Osteocyte (in vitro differentiated cells): ENCODE results near the gene ANAPC15. TPM values are rescaled to one million over a fixed set of nuclear protein-coding genes. Genes with fewer than 3 reads are reported as not detected.

ENCODE experiments used
- DNase-seq: peaks from one replicate; pipeline ENCODE4 v3.0.0; 2021; ENCODE audit warnings: mixed read lengths; ENCODE audit not compliant: unreplicated experiment; ENCODE audit errors: extremely low spot score
- H3K27ac Mint-ChIP-seq: one replicate; pipeline ENCODE4 v1.8.0; 2021; ENCODE audit warnings: mild to moderate bottlenecking, mixed read lengths; ENCODE audit not compliant: unreplicated experiment
- H3K27me3 Mint-ChIP-seq: one replicate; pipeline ENCODE4 v1.8.0; 2021; ENCODE audit warnings: mixed read lengths; ENCODE audit not compliant: unreplicated experiment
- H3K36me3 Mint-ChIP-seq: one replicate; pipeline ENCODE4 v1.8.0; 2021; ENCODE audit warnings: mixed read lengths; ENCODE audit not compliant: unreplicated experiment
- H3K4me1 Mint-ChIP-seq: one replicate; pipeline ENCODE4 v1.8.0; 2021; ENCODE audit warnings: mixed read lengths; ENCODE audit not compliant: unreplicated experiment
- H3K4me3 Mint-ChIP-seq: one replicate; pipeline ENCODE4 v1.8.0; 2021; ENCODE audit warnings: mild to moderate bottlenecking, moderate library complexity, mixed read lengths; ENCODE audit not compliant: unreplicated experiment
- H3K9me3 Mint-ChIP-seq: one replicate; pipeline ENCODE4 v1.8.0; 2021; ENCODE audit warnings: mixed read lengths; ENCODE audit not compliant: unreplicated experiment
- microRNA-seq: library from miRNA; unstranded; fragments of <30 nt; microRNA quantifications from one replicate; pipeline ENCODE4 v1.1.0, GENCODE V29; 2020; ENCODE audit not compliant: unreplicated experiment
- total RNA-seq: library from RNA; stranded (reverse); gene quantifications from 2 replicates; pipeline ENCODE4 v1.2.1, GENCODE V29; 2021
- TF ChIP-seq, protein P1 (sequence below): fragments of 200-600 bp; sonication (generic); IDR thresholded peaks from 2 replicates; pipeline ENCODE4 v1.5.0; 2021; ENCODE audit warnings: antibody characterized with exemption, mild to moderate bottlenecking, moderate library complexity

The ANAPC15 gene
- total RNA-seq, 1 donor from 2014 or later, result 32.3 TPM

DNA sequence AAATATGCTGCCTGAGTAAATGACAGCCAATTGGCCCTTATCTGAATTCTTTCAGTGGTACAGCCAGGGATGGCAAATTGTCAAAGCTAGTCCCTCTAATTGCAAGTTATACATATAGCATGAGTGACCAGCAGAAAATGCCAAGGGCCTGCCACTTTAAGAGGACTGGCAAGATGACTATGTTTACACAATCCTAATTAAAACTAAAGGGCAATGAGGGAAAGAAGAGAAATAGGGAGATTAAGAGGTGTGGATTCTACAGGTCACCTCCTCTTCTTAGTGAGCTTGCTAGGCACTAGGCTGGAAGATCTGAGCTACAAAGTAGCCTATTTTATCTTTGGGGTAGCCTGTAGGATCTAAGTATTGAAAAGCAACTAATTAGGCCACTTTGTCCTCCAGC lies 45.6 kb downstream of the ANAPC15 start:
- peaks cover 31% of the 10 kb centered on the region for H3K4me1 Mint-ChIP-seq
- H3K9me3 Mint-ChIP-seq, result no peaks in the 10 kb centered on the region
- H3K36me3 Mint-ChIP-seq, result peaks cover 7% of the 10 kb centered on the region
- TF ChIP-seq, protein P1, sequence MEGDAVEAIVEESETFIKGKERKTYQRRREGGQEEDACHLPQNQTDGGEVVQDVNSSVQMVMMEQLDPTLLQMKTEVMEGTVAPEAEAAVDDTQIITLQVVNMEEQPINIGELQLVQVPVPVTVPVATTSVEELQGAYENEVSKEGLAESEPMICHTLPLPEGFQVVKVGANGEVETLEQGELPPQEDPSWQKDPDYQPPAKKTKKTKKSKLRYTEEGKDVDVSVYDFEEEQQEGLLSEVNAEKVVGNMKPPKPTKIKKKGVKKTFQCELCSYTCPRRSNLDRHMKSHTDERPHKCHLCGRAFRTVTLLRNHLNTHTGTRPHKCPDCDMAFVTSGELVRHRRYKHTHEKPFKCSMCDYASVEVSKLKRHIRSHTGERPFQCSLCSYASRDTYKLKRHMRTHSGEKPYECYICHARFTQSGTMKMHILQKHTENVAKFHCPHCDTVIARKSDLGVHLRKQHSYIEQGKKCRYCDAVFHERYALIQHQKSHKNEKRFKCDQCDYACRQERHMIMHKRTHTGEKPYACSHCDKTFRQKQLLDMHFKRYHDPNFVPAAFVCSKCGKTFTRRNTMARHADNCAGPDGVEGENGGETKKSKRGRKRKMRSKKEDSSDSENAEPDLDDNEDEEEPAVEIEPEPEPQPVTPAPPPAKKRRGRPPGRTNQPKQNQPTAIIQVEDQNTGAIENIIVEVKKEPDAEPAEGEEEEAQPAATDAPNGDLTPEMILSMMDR, result no peak
- no peak overlapping the region for H3K4me3 Mint-ChIP-seq
- no peak overlapping the region for H3K27ac Mint-ChIP-seq
- H3K27me3 Mint-ChIP-seq, result no peaks in the 10 kb centered on the region
- no peak for DNase-seq

GRCh38 chr11:72061739-72062396 lies 50.6 kb downstream of the ANAPC15 start:
- Mint-ChIP-seq H3K27me3 (no peaks in the 10 kb centered on the region), H3K36me3 (no peaks in the 10 kb centered on the region), H3K9me3 (no peaks in the 10 kb centered on the region), H3K4me3 (no peak overlapping the region), H3K4me1 (peaks cover 9% of the 10 kb centered on the region), H3K27ac (no peak overlapping the region)
- DNase-seq, result no peak
- TF ChIP-seq, protein P1, result no peak

Small RNA genes within 50 kb of the gene (microRNA-seq; reads per million reads assigned to microRNA genes)
- not detected for gene MIR3165

Other genes starting within 250 kb of the ANAPC15 start
- gene DEFB131B, start 234.2 kb downstream of the ANAPC15 start, total RNA-seq, result not detected in 2 replicates
- gene XNDC1N, start 184.1 kb downstream of the ANAPC15 start, total RNA-seq, result 9.4 and 11.8 TPM in 2 replicates
- gene RNF121, start 183.6 kb downstream of the ANAPC15 start, total RNA-seq, result 44.9 and 46.7 TPM in 2 replicates
- 8.8 and 9.6 TPM in 2 replicates for gene IL18BP, start 113.8 kb downstream of the ANAPC15 start, total RNA-seq
- 238 and 247 TPM in 2 replicates for gene NUMA1, start 32.2 kb downstream of the ANAPC15 start, total RNA-seq
- gene LRRC51, start 31.8 kb downstream of the ANAPC15 start, total RNA-seq, result 9.1 and 10.9 TPM in 2 replicates
- 95.4 and 96.8 TPM in 2 replicates for gene LAMTOR1, start 9.4 kb downstream of the ANAPC15 start, total RNA-seq
- gene TOMT, start 6.8 kb downstream of the ANAPC15 start, total RNA-seq, result not detected in 2 replicates
- not detected in 2 replicates for gene FOLR3, start 23.0 kb upstream of the ANAPC15 start, total RNA-seq
- gene FOLR1, start 79.4 kb upstream of the ANAPC15 start, total RNA-seq, result not detected in 2 replicates
- gene FOLR2, start 104.1 kb upstream of the ANAPC15 start, total RNA-seq, result not detected in 2 replicates
- 259 and 289 TPM in 2 replicates for gene INPPL1, start 112.1 kb upstream of the ANAPC15 start, total RNA-seq
- not detected in 2 replicates for gene PHOX2A, start 131.5 kb upstream of the ANAPC15 start, total RNA-seq